Measurements from ENCODE around the gene ARMC8.
"Not testable (repeated sequence)": the region's sequence is repeated elsewhere in the genome, so short reads cannot be mapped to it uniquely, and the experiment has no call there.

ARMC8 gene, protein sequence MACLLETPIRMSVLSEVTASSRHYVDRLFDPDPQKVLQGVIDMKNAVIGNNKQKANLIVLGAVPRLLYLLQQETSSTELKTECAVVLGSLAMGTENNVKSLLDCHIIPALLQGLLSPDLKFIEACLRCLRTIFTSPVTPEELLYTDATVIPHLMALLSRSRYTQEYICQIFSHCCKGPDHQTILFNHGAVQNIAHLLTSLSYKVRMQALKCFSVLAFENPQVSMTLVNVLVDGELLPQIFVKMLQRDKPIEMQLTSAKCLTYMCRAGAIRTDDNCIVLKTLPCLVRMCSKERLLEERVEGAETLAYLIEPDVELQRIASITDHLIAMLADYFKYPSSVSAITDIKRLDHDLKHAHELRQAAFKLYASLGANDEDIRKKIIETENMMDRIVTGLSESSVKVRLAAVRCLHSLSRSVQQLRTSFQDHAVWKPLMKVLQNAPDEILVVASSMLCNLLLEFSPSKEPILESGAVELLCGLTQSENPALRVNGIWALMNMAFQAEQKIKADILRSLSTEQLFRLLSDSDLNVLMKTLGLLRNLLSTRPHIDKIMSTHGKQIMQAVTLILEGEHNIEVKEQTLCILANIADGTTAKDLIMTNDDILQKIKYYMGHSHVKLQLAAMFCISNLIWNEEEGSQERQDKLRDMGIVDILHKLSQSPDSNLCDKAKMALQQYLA

DNA sequence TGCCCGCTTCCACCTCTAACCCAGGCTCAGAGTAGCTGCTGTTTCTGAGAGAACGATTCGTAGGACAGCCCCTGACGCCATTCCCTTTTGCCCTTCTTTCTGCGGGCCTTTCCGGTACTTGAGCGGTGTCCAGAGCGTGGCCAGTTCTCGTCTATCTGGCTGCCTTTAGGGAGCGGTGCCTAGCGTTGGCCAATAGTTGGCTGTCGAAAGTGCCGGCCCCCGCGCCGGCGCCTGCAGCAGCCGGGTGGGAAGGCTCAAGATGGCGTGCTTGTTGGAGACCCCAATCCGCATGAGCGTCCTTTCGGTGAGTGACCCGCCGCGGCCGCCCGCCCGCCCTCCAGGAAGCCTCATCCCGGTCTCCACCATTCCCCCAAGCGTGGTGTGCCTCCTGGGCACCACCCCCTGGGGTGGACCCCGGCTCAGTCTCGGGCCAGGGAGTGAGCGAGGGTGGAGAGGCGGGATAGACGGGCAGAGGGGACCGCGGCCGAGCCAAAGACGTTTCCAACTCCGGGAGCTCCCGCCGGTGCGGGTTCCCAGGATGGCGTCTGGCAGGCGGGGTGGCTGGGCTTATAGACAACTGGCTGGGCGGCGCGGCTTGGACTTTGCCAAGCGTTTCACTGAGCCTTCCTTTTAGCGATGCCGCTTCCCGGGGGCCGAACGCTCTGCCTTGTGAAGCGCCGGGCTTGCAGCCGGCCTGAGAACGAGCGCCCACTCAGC, at the start of gene ARMC8:
TSS of gene ARMC8 (plus strand) at position 6 of the 717 bp plus-strand sequence. CDS start at position 260, 254 bp downstream.
- peak; percentile 42 for DNase-seq

DNA sequence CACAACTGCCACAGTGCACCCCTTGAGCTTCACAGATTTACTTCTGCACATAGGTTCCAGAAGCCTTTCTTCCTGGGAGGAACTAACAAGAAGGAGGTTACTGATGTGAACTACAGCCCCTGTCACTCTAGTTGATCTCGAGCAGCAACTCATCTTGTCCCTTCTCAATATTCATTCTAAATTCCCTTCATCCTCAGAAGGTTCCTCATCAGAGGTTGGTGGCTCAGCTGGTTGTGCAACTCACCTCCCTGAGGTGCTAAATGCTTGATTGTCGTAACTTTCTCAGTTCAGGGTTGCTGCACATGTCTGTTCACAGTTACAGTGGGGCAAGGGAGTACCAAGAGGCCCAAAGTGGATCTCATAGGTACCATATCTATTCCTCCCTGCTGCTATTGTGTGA, 49.2 kb upstream of the ARMC8 start:
- no peak for DNase-seq

DNA sequence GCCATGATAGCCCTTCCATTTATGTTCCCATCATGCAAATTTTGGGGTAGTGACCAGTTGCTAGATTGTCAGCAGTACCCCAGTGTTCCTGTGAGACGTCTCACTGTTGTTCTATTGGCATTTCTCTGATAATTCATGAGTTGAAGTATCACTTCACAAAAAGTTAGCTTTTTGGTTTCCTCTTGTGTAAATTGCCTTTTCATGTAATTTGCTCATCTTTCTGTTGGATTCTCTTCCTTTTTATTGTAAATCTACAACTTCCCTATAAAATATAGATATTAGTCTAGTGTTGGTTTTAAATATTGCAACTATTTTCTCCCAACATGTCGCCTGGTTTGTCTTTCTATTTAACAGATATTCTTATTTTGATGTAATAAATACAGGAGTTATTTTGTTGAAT, 47.4 kb upstream of the ARMC8 start:
- no peak for DNase-seq

DNA sequence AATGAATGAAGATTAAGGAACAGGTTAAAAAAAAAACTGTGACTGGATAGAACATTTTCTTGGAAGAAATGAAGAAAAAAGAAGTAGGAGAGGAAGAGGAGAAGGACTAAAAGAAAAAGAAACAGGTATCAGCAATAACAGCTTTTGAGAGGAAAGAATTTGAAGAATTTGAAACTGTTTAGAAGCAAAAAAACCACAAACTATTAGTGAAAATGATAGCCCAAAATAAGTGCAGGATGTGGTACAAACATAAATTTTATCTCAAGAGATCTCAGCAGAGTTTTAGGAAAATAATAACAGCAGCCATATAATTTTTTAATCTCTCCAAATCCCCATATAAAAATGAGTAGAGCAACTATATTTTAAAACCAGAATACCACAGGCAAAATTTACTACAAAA, 46.2 kb upstream of the ARMC8 start:
- no peak for DNase-seq

DNA sequence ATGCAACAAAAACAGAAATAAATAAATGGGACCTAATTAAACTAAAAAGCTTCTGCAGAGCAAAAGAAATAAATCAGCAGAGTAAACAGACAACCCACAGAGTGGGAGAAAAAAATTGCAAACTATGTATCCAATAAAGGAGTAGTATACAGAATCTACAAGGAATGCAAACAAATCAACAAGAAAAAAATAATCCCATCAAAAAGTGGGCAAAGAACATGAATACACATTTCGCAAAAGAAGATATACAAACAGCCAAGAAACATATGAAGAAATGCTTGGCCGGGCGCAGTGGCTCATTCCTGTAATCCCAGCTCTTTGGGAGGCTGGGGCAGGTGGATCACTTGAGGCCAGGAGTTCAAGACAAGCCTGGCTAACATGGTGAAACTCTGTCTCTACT, 44.9 kb upstream of the ARMC8 start:
- DNase-seq, result not testable (repeated sequence)

DNA sequence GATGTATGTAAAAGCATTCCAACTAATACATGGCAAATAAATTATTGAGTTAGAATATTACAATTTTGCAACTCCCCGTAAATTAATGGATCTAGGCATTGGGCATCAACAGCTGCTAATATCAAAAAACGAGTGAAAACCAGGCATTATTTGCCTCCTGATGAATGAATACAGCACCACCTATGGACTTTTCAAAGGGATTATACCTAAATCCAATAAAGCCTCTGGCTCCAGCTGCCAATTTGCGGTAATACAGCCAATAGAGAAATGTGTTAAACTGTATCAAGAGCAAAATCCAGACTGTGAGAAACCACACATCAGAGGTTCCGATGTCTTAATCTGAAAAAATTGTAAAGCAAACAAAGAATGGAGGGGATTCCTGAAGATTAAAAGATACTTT, 38.6 kb upstream of the ARMC8 start:
- no peak for DNase-seq

DNA sequence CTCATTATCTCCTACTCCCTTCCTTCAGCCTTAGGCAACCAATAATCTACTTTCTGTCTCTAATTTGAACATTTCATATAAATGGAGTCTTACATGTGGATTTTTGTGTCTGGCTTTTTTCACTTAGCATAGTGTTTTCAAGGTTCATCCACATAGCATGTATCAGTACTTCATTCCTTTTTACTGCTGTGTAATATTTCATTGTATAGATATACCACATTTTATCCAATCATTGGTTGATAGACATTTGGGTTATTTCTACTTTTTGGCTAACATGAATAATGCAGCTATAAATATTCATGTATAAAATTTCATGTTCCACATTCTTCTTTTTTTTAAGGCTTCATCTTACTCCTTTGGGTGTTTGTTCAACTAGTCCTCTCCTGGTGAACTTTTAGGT, 32.6 kb upstream of the ARMC8 start:
- DNase-seq, result no peak

DNA sequence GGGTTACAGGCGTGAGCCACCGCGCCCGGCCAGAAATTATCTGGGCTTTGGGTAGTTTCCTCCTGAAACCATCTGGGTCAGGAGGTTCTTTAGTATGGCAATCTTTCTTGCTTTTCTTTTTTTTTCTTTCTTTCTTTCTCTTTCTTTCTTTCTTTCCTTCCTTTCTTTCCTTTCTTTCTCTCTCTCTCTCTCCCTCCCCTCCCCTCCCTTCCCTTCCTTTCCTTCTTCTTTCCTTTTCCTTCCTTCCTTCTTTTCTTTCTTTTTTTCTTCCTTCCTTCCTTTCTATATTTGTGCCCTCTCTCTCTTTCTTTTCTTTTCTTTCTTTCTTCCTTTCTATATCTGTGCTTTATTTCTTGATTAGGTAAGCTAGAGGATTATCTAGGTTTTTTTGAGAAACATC, 29.4 kb upstream of the ARMC8 start:
- no peak for DNase-seq

DNA sequence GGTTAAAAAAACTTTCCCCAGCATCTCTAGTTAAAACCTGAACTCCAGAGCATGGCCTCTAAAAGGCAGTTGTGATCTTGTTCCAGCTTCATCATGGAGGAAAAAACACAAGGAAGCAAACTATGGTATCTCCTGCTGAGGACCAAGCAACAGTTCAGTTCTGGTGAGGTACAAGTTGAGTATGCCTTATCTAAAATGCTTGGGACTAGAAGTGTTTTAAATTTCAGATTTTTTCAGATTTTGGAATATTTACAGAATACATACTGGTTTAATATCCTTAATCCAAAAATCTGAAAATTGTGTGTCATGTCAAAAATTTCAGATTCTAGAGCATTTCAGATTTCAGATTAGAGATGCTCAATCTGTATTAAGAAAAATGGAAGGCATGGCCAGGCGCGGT, 22.0 kb upstream of the ARMC8 start:
- DNase-seq, result no peak

DNA sequence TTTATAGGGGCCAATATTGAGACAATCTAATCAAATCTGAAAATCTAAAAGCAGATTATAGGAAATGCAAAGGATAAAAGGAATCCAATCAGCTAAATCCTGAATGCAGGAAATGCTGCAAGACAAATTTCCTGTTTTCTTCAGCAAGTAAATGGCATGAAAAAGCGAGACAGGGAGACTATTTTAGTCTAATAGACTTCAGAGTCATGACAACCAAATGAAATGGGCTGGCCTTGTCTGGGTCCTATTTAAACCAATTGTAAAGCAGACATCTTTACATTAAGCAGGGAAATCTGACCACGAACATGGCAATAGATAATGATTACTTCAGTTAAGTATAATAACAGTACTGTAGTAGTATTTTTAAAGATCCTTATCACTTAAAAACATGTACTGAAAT, 14.5 kb upstream of the ARMC8 start:
- no peak for DNase-seq

DNA sequence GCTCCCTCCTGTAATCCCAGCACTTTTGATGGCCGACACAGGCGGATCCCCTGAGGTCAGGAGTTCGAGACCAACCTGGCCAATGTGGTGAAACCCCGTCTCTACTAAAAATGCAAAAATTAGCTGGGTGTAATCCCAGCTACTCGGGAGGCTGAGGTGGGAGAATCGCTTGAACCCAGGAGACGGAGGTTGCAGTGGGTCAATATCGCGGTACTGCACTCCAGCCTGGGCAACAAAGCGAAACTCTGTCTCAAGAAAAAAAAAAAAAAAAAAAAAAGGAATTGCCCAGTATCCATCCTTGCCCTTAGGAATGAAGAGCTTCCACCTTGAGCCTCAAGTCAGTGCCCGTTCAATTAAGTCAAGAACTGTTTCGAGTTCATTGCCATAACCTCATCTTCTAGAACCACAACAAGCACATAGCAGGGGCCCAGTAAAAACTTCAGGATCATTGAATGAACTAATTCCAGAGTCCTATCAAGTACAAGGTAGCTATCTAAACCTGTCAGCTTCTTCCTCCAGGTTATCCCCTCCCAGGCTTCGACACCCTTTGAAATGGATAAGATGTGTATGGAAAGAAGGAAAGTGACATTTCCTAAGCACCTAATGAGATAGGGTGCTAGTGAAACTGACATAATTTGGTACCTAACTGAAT, 13.2 kb upstream of the ARMC8 start:
- no peak for DNase-seq

DNA sequence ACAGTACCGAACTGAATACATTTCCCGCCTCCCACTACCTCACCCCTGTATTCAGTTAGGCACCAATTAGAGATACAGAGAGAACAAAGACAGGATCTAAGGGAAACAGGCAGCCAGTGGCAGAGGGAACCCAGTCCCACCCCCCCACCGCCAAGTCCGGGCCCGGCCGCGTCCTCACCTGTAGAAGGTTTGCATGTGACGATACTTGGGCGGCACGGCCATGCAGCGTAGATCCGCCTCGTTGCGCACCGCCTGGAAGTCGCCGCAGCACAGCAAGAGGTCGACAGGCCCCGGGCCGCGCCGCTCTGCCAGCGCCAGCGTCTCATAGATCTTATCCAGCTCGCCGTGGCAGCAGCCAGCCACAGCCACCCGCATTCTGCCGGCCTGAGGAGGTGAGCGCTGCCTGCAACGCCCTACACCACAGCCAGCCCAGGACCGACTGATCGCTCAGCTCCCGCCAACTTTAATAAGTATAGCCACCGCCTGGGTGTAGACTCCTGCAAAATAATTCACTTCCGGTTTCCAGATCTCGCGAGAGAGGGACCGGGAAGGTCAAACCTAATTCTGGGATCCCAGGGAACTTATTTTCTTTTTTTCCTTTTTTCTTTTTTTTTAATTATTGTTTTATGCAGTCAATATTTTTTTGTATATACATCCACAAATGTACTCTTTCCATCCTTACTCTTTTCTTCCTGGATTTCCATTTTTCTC, 12.5 kb upstream of the ARMC8 start, which contains the start of gene DBR1:
TSS of gene DBR1 (minus strand) at position 501 of the 711 bp plus-strand sequence. CDS start at position 375, 126 bp downstream.
- DNase-seq, result peak; percentile 67

DNA sequence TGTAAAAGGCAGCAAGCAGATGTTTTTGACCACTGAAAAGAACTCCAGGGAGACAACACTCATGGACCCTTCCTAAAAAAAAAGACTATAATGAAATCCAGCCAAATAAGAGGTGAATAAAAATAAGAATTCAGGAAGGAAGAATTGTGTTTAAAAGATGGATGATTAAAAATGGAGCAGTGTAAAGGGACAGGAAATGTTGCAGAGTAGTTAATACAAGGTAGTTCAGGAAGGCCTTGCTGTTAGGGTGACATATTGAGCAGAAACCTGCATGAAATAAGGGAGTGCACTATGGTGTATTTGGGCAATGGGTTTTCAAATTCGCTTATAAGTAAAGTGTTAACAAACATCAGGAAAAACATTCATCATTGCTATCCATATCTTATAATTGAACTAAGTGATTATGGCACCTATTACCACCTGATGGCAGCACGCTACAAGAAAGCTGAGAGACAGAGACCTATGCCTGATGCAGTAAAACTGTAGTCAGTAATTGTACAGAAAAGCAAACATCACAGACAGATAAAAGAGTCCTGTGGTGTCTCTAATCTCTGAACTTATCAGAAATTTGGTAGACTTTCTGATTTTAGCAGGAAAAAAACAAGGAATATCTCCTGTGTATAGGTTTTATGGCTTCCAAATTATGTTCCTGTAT, 6.6 kb upstream of the ARMC8 start:
- peak; percentile 20 for DNase-seq

DNA sequence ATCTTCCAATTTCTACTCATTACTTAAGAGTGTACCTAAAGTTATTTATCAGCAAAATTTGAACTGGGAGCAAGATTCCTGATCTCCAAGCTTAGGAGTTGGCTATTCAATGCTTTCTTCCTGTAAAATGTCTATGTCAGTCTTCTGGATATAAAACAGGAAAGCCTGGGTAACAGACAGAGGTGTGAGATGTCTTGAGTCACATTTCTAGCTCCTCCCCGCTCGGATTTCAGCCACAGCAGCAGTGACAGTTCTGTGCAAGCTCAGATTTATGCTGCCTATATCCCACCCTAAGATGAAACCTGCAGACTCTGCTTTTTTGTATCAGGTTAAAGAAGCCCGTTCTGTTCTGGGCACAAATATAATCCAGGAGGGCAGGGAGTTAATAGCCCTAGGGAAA, 2.1 kb upstream of the ARMC8 start:
- DNase-seq, result no peak

DNA sequence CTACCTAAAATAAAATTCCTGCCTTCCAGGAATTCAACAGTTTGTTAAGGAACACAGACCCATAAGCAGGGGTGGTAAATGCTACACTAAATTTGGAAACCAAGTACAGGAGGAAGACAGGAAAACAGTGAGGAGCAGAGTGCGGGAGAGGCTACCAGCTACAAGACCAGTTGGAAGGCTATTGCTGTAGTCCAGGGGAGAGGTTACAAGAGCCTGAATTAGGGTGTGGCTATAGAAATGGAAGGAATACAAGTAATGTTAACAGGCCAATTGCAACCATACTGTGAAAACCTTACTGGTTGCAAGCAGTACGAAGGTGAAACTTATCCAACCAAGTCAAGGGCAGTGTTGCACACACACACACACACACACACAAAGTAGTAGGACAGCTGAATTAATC, 880 bp upstream of the ARMC8 start:
- no peak for DNase-seq

DNA sequence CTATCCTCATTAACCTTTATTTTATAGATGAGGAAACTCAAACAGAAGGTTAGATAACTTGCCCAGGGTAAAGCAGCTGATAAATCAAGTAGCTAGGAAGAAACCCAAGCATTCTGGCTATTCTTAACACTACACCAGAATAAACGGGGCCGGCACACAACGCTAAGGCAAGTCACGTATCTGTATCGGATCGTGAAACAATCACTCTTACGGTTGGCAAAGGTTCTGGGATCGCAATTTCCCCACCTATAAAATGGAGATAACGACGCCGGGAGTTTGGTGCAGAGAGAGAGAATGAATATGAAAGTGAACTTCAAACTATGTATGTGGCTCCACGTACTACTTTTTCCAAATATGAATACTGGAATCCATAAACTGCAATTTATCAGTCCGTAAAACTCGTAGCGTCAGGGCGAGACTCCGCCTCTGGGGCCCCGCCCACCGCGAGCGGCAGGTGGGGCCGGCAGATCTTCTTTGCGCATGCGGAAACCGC, 252 bp upstream of the ARMC8 start:
- DNase-seq, result peak; percentile 91

DNA sequence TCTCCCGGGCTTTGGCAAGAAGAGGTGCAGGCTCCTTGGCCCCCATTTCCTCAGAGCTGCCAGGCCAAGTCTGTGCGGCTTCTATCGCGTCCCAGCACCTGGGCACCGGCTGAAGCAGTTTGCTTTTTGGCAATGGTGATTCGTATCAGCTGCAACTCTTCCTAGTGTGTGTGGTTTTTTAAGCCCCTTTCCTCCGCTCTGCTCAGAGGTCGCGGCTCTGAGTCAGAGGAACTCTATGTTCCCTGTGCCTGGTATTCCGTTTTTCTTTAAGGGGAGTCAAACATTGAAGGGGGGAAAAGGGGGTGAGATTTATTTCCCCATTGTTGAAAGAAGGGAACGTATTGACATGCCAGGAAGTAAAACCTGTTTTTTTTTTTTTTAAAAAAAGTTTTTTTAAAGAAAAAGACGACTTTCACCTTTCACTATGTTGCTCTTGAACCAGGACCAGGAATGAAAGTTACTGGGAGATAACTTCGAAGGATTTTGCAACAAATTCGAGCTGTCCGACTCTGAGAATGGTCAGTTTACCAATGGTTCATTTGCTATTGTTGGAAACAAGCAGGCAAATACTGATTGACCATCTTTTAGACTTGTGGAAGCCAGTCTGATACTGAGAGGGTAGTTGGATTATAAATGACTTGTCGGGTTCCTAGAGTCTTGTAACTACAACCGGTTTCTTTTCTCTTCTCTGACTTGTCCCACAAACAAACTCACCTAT, 1.1 kb downstream of the ARMC8 start:
- DNase-seq, result no peak

DNA sequence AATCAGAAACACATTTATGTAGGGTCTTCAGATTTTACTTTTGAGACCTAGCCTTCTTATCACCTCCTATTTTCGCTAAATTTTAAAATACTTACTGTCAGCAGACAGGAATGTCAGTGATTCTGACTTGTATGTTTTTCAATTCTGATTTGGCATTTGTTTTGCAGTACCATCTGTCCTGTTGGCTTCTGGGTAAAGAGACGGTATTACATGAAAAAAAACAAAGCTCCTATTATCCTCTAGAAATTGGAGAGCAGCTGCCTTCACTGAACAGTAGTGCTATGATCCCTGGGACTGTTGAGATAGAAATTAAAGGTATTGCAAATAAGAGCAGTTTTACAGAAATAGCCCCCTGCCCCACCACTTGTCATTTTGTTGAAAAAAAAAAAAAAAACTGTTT, 8.4 kb downstream of the ARMC8 start:
- no peak for DNase-seq

DNA sequence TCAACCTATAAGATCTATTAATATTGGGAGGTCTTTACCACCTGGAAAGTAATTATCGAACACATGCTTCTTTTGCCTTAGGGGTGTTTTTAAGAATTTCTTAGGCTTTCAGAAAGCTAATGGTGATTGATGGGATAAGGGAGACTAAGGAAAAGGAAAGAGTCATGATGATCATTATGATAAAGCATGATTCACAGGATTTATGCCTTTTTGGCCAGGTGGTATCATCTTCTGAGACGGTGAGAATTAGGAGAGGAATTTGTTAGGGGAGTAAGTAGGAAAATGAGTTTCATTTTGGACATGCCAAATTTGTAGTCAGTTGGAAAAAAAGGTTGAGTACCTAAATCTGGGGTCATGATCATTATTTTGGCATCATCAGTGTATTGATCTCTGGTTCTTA, 8.9 kb downstream of the ARMC8 start:
- no peak for DNase-seq

DNA sequence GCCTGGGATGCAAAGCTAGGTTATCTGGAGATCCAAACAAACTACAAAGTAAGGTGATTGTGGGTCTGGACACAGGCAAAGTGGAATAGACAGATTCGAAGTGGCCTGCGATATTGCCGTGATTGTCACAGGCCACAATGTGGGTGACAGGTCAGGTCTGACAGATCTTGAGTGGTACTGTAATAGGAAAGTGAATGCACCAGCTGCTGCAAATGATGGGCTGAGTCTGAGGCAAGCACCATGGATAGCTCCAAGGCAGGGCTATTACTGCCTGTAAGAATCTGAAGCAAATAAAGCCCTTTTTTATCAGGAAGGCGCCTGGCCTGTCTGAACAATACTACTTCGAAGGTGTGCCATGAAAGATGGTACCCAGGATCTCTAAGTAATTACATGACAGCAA, 10.0 kb downstream of the ARMC8 start:
- no peak for DNase-seq

DNA sequence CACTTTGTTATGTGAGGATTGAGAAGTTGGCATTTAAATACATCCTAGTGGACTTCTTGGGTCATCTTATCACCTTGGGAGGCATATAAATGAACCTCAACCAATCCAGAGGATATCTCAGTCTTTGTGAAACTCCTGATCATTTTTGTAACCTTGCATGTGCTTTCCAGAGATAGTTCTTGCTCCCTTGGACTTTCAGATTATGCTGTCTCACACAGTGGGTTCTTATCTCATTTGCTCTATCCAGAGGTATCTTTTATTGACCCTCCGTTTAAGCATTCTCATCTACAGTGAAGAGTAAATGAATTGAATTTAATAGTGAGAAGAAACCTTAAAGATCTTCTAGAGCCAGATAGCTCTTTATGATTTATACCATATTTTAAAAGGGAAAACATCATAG, 10.4 kb downstream of the ARMC8 start:
- DNase-seq, result no peak

Measured in activated naive CD4-positive, alpha-beta T cell treated with anti-CD3 and anti-CD28 coated beads, Interleukin-2, amount 50 U/mL, for 16 hours (primary cell).